HL-60 (cell line): ENCODE results near the gene MRPL49.

Source experiments
- DNase-seq, 2 experiments: peaks; one replicate each; pipeline ENCODE4 v3.0.0-alpha.2; 2010 to 2020; ENCODE audit warnings: low read depth in 1 of 2, low spot score in 1 of 2
- H3K27ac ChIP-seq: fragments of 250-450 bp; sonication (Bioruptor Pico); replicated peaks from 2 replicates; pipeline ENCODE4 v1.5.1; 2020; ENCODE audit warnings: mild to moderate bottlenecking, moderate library complexity
- H3K27me3 ChIP-seq: fragments of 250-450 bp; sonication (Bioruptor Pico); 2 replicates; pipeline ENCODE4 v1.5.1; 2021; ENCODE audit warnings: mild to moderate bottlenecking, moderate library complexity; ENCODE audit not compliant: insufficient read depth, poor library complexity, severe bottlenecking
- H3K4me3 ChIP-seq: replicated peaks from 2 replicates; pipeline ENCODE4 v1.5.1; 2011; ENCODE audit warnings: mild to moderate bottlenecking, control low read depth, low read length; ENCODE audit not compliant: insufficient read depth
- CTCF ChIP-seq: IDR thresholded peaks from one replicate; pipeline ENCODE4 v1.5.1; 2011; ENCODE audit warnings: low read length, control low read depth, inconsistent platforms; ENCODE audit not compliant: insufficient read depth
- GABPA ChIP-seq: IDR thresholded peaks from 2 replicates; pipeline ENCODE4 v1.6.1; 2012; ENCODE audit warnings: low read depth
- POLR2AphosphoS5 ChIP-seq: IDR thresholded peaks from 2 replicates; pipeline ENCODE4 v1.6.1; 2012; ENCODE audit warnings: low read depth
- REST ChIP-seq: IDR thresholded peaks from 2 replicates; pipeline ENCODE4 v1.6.1; 2012; ENCODE audit warnings: low read depth; ENCODE audit not compliant: insufficient replicate concordance
- SPI1 ChIP-seq: IDR thresholded peaks from 2 replicates; pipeline ENCODE4 v1.6.1; 2012; ENCODE audit warnings: low read depth, mild to moderate bottlenecking, borderline replicate concordance

The MRPL49 gene

GRCh38 chr11:65121447-65121864 is 665 bp upstream of the MRPL49 start:
- Histone ChIP-seq H3K27ac (peak overlapping the region; percentile 92), H3K27me3 (no peaks in the 10 kb centered on the region), H3K4me3 (peak overlapping the region; percentile 76)
- TF ChIP-seq REST (peak; percentile 7), CTCF (no peak)
- DNase-seq = no peak

GRCh38 chr11:65124480-65125196 is 2.5 kb downstream of the MRPL49 start:
- H3K27me3 ChIP-seq = no peaks in the 10 kb centered on the region
- no peak for TF ChIP-seq SPI1
- TF ChIP-seq POLR2AphosphoS5 = no peak
- no peak for TF ChIP-seq REST
- no peak for TF ChIP-seq GABPA
- TF ChIP-seq CTCF = no peak
- no peak for DNase-seq
- H3K4me3 ChIP-seq = no peak overlapping the region
- no peak overlapping the region for H3K27ac ChIP-seq

GRCh38 chr11:65125197-65126056 is 3.3 kb downstream of the MRPL49 start:
- TF ChIP-seq REST (no peak), CTCF (no peak), POLR2AphosphoS5 (no peak), GABPA (no peak), SPI1 (no peak)
- H3K27ac ChIP-seq = no peak overlapping the region
- H3K27me3 ChIP-seq = no peaks in the 10 kb centered on the region
- DNase-seq = no peak
- no peak overlapping the region for H3K4me3 ChIP-seq
